Smooth muscle cell (in vitro differentiated cells): ENCODE data around the gene FLVCR1. TPM values are rescaled to one million over a fixed set of nuclear protein-coding genes. Genes with fewer than 3 reads are reported as not detected.

ENCODE experiments used
- DNase-seq: peaks from one replicate; lab custom pipeline; 2025; ENCODE audit not compliant: unreplicated experiment; lab: John Stamatoyannopoulos, UW
- H2AFZ ChIP-seq: fragments of 200-600 bp; sonication (generic); 2 replicates; pipeline ENCODE4 v1.6.0; 2016; ENCODE audit warnings: antibody characterized with exemption, low read depth, mild to moderate bottlenecking
- H3F3A ChIP-seq: fragments of 200-600 bp; sonication (generic); 2 replicates; pipeline ENCODE4 v1.6.0; 2017; ENCODE audit warnings: antibody characterized with exemption, low read depth
- H3K27ac ChIP-seq: fragments of 200-600 bp; sonication (generic); 2 replicates; pipeline ENCODE4 v1.5.1; 2016; ENCODE audit warnings: low read depth, mild to moderate bottlenecking
- H3K27me3 ChIP-seq: fragments of 200-600 bp; sonication (generic); 2 replicates; pipeline ENCODE4 v1.6.1; 2016; ENCODE audit warnings: low read depth, mild to moderate bottlenecking
- H3K36me3 ChIP-seq: fragments of 200-600 bp; sonication (generic); 2 replicates; pipeline ENCODE4 v1.5.1; 2016; ENCODE audit warnings: low read depth
- H3K4me1 ChIP-seq: fragments of 200-600 bp; sonication (generic); 2 replicates; pipeline ENCODE4 v1.5.1; 2016; ENCODE audit warnings: low read depth
- H3K4me2 ChIP-seq: fragments of 200-600 bp; sonication (generic); 2 replicates; pipeline ENCODE4 v1.6.0; 2016; ENCODE audit warnings: mild to moderate bottlenecking
- H3K4me3 ChIP-seq: fragments of 200-600 bp; sonication (generic); 2 replicates; pipeline ENCODE4 v1.5.1; 2016; ENCODE audit warnings: mild to moderate bottlenecking
- H3K79me2 ChIP-seq: fragments of 200-600 bp; sonication (generic); 2 replicates; pipeline ENCODE4 v1.6.0; 2016; ENCODE audit warnings: low read depth, mild to moderate bottlenecking
- H3K9ac ChIP-seq: fragments of 200-600 bp; sonication (generic); 2 replicates; pipeline ENCODE4 v1.6.0; 2016; ENCODE audit warnings: low read depth
- H3K9me3 ChIP-seq: fragments of 200-600 bp; sonication (generic); replicated peaks from 2 replicates; pipeline ENCODE4 v1.5.1; 2016; ENCODE audit warnings: low read depth
- H4K20me1 ChIP-seq: fragments of 200-600 bp; sonication (generic); 2 replicates; pipeline ENCODE4 v1.6.0; 2016; ENCODE audit warnings: low read depth
- WGBS: methylation state at CpG from one replicate; pipeline ENCODE4 v1.1.7; 2016; ENCODE audit warnings: low lambda C conversion rate; 5-methylcytosine and 5-hydroxymethylcytosine counted together
- polyA plus RNA-seq: library from polyadenylated mRNA; unstranded; fragments of >200 nt; fragmentation: Nextera tagmentation; extraction: Ambion mirVana; gene quantifications from 2 replicates; pipeline ENCODE4 v1.2.1, GENCODE V29; 2016
- total RNA-seq: library from RNA; depleted of rRNA; stranded (reverse); fragments of >200 nt; gene quantifications from 2 replicates; pipeline ENCODE4 v1.2.3, GENCODE V29; 2014
- TF ChIP-seq, protein P1 (sequence below): fragments of 200-600 bp; sonication (generic); IDR thresholded peaks from 2 replicates; pipeline ENCODE4 v1.5.1; 2017; ENCODE audit warnings: borderline replicate concordance, mild to moderate bottlenecking, antibody characterized with exemption; ENCODE audit not compliant: insufficient read depth, poor library complexity, severe bottlenecking

Gene FLVCR1
- total and polyA plus RNA-seq, 2 experiments from 2014 or later, result 4.0 to 5.5 TPM

DNA sequence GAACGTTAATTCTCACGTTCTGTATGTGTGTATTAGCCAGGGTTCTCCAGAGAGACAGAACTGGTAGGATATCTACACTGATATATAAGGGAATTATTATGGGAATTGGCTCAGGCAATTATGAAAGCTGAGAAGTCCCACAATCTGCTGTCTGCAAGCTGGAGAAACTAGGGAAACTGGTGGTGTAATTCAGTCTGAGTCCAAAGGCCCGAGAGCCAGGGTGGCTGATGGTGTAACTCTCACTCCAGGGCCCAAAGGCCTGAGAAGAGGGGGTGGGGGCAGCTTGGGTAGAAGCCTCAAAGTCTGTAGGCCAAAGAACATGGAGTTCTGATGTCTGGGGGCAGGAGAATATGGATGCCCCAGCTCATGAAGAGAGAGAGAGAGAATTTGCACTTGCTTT is 79.0 kb downstream of the FLVCR1 start:
- TF ChIP-seq, protein P1, sequence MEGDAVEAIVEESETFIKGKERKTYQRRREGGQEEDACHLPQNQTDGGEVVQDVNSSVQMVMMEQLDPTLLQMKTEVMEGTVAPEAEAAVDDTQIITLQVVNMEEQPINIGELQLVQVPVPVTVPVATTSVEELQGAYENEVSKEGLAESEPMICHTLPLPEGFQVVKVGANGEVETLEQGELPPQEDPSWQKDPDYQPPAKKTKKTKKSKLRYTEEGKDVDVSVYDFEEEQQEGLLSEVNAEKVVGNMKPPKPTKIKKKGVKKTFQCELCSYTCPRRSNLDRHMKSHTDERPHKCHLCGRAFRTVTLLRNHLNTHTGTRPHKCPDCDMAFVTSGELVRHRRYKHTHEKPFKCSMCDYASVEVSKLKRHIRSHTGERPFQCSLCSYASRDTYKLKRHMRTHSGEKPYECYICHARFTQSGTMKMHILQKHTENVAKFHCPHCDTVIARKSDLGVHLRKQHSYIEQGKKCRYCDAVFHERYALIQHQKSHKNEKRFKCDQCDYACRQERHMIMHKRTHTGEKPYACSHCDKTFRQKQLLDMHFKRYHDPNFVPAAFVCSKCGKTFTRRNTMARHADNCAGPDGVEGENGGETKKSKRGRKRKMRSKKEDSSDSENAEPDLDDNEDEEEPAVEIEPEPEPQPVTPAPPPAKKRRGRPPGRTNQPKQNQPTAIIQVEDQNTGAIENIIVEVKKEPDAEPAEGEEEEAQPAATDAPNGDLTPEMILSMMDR, result no peak
- Histone ChIP-seq H3K36me3 (no peaks in the 10 kb centered on the region), H3F3A (no peaks in the 10 kb centered on the region), H3K4me2 (no peak overlapping the region), H2AFZ (no peak overlapping the region), H3K4me3 (no peak overlapping the region), H3K9me3 (peaks cover 4% of the 10 kb centered on the region), H3K27ac (no peak overlapping the region), H3K9ac (no peak overlapping the region), H3K27me3 (no peaks in the 10 kb centered on the region), H3K4me1 (no peaks in the 10 kb centered on the region), H4K20me1 (no peaks in the 10 kb centered on the region), H3K79me2 (no peaks in the 10 kb centered on the region)
- WGBS, result 98% methylated on average over 3 of the region's 3 CpGs
- DNase-seq, result no peak

DNA sequence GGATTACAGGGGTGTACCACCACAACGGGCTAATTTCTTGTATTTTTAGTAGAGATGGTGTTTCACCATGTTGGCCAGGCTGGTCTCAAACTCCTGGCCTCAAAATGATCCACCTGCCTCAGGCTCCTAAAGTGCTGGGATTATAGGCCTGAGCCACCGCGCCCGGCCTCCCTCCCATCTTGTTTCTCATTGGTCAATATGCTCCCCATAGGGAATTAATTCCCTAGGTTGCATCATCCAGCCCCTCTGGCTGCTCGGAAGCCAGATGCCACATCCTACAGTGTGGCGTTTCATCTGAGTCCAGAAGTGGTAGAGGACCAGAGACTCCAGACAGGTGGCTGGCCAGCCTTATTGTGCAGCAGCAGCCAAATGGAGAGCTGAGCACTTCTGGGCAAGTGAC is 80.8 kb downstream of the FLVCR1 start:
- WGBS, result 85% methylated on average over 6 of the region's 6 CpGs
- TF ChIP-seq, protein P1, result no peak
- H3K36me3 ChIP-seq, result no peaks in the 10 kb centered on the region
- H3K4me3 ChIP-seq, result no peak overlapping the region
- no peak overlapping the region for H3K4me2 ChIP-seq
- H3K27me3 ChIP-seq, result no peaks in the 10 kb centered on the region
- no peak for DNase-seq
- no peaks in the 10 kb centered on the region for H4K20me1 ChIP-seq
- peaks cover 4% of the 10 kb centered on the region for H3K9me3 ChIP-seq
- H3K9ac ChIP-seq, result no peak overlapping the region
- no peak overlapping the region for H2AFZ ChIP-seq
- no peak overlapping the region for H3K27ac ChIP-seq
- H3K79me2 ChIP-seq, result no peaks in the 10 kb centered on the region
- no peaks in the 10 kb centered on the region for H3F3A ChIP-seq
- H3K4me1 ChIP-seq, result no peaks in the 10 kb centered on the region

DNA sequence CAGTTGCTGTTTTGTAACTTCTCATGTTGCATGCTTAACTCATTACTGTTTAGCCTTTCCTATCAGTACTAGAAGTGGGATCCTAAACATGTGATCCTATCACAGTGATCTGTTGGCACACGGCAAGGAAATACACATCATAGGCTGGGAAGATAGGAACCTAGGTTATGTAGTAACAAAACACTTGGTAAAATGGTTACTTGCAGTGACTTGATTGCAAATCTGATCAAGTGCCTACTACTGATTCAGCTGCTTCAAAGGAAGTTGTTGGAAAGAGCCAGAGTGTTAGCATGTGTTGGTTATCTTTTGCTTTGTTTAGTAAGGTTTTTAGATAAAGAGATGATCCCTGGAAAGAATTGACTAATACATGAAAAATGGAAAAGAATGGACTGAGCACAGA is 83.4 kb downstream of the FLVCR1 start:
- Histone ChIP-seq H3K36me3 (no peaks in the 10 kb centered on the region), H3K4me3 (no peak overlapping the region), H3K9me3 (peaks cover 4% of the 10 kb centered on the region), H3K4me2 (no peak overlapping the region), H4K20me1 (no peaks in the 10 kb centered on the region), H3K4me1 (no peaks in the 10 kb centered on the region), H3K27me3 (no peaks in the 10 kb centered on the region), H3F3A (no peaks in the 10 kb centered on the region), H3K27ac (no peak overlapping the region), H2AFZ (no peak overlapping the region), H3K9ac (no peak overlapping the region), H3K79me2 (no peaks in the 10 kb centered on the region)
- WGBS, result 52% methylated on average over 1 of the region's 1 CpG
- DNase-seq, result no peak
- TF ChIP-seq, protein P1, result no peak

DNA sequence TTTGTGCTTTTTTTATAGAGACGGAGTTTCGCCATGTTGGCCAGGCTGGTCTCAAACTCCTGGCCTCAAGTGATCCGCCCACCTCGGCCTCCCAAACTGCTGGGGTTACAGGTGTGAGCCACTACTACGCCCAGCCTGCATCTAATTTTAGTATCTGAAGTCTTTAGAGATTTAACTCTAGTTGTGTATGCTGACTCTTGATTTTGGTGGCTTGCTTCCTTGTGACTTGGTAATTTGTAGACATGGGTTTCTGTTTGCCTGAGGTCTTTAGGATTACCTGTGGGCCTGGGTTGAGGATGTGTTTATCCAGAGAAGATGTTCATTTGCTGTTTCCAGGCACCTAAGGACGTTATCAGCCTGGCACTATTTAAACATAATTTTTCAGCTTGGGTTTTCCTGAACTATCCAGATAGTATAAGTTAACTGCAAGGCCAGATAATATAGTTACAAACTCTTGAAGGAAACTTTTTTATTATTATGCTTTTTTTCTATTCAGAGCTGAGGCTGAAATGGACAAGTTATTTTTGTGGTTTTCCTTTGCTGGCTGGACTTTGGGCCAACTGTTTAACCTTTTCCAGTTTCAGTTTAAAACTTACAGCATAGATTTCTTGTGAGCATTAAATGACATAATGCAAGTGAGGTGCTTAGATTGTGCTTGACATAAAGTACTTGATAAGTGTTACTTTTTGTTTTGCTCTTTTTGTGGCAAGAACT is 84.8 kb downstream of the FLVCR1 start:
- no peak for DNase-seq
- no peak overlapping the region for H3K4me2 ChIP-seq
- no peaks in the 10 kb centered on the region for H3K4me1 ChIP-seq
- no peak overlapping the region for H3K27ac ChIP-seq
- H2AFZ ChIP-seq, result no peak overlapping the region
- no peak overlapping the region for H3K9ac ChIP-seq
- H3K36me3 ChIP-seq, result no peaks in the 10 kb centered on the region
- no peaks in the 10 kb centered on the region for H3K27me3 ChIP-seq
- peaks cover 4% of the 10 kb centered on the region for H3K9me3 ChIP-seq
- TF ChIP-seq, protein P1, result no peak
- H3F3A ChIP-seq, result no peaks in the 10 kb centered on the region
- WGBS, result 91% methylated on average over 6 of the region's 6 CpGs
- H3K79me2 ChIP-seq, result no peaks in the 10 kb centered on the region
- H3K4me3 ChIP-seq, result no peak overlapping the region
- H4K20me1 ChIP-seq, result no peaks in the 10 kb centered on the region
